GM18861 (cell line): Measurements from ENCODE around the gene ZDHHC18.

Experiments
- ATAC-seq: cut with Tn5 transposase; IDR thresholded peaks from one replicate; pipeline ENCODE4 v1.9.1; 2021; ENCODE audit not compliant: unreplicated experiment

Gene ZDHHC18

GRCh38 chr1:26897351-26897750 is 70.9 kb downstream of the ZDHHC18 start:
- ATAC-seq, result no peak

DNA sequence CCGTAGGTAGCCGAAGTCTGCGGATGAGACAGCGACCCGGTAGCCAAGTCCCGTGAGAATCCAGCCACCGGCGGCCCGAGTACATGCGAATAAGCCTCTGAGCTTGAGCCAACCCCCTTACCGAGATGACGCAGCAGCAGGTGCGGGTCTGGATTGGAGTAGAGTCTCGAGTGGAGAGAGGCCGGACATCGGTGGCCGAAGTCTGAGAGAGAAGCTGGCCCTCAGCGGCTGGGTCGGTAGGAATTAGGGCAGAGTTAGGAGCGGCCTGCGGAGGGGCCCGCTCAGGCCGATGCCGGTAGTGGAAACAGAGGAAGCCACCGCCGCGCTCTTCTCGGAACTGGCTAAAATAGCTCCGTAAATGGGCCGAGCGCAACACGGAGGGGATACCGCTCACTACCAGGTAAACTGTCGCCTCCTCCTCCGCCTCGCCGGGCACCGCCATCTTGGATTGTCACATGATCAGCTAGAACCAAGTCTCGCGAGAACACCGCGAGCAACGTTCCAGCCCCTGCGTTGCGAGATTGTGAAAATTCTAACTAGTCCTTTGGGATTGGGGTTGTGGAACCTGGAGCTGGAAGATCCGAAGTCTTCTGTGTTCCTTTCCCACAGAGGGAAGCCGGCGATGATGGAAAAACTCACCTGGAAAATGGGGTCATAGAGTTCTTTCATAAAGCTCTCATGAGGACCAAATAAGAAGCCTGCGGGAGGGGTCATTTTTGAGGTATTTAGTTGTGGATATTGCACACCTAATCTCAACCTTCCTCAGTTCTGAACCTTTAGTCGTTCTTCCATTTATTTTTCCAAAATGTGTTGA is 73.7 kb downstream of the ZDHHC18 start, which contains the start of gene GPATCH3:
TSS of gene GPATCH3 (minus strand) at position 467 of the 814 bp plus-strand sequence. CDS start at position 442, 25 bp downstream.
- ATAC-seq, result peak; percentile 74

- no peak for ATAC-seq
These were observed 74.5 kb downstream of the ZDHHC18 start for GRCh38 chr1:26900815-26901511.
